SH-SY5Y (cell line): ENCODE measurements around the gene TVP23A.

Experiments used
- GATA2 ChIP-seq: IDR thresholded peaks from 2 replicates; pipeline ENCODE4 v1.6.1; 2011; ENCODE audit warnings: mild to moderate bottlenecking, low read depth, low read length
- GATA3 ChIP-seq: IDR thresholded peaks from 2 replicates; pipeline ENCODE4 v1.6.1; 2011; ENCODE audit warnings: low read depth, mild to moderate bottlenecking, low read length, moderate library complexity

DNA sequence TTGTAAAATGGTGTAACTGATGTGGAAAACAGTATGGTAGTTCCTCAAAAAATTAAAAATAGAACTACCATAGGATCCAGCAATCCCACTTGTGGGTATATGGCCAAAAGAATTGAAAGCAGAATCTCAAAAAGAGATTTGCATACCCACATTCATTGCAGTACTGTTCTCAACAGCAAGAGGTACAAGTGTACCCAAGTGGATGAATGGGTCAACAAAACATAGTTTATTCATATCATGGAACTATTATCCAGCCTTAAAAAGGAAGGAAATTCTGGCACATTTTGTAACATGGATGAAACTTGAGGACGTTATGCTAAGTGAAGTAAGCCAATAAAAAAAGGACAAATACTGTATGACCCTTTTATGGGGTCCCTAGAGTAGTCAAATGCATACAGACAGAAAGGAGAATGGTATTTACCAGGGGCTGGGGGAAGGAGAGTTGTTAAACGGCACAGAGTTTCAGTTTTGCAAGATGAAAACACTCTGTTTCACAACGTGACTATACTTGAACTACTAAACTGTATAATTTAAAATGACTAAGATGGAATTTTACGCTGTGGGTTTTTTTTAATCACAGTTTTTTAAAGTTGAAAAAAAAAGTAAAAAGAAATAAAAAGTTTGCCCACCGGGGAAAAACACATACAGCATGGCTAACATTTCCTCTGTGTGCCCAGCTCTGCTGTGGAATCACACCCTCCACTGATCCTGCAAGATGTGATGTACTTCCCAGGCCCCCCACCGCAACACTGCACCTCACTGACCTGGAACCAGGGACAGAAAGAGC lies 6.1 kb downstream of the TVP23A start:
- TF ChIP-seq GATA3 (no peak), GATA2 (no peak)
